IMR-90 (cell line): Measurements from ENCODE around the gene XPO4.

Experiments
- BHLHE40 ChIP-seq: fragments of 150-350 bp; IDR thresholded peaks from 2 replicates; pipeline ENCODE4 v1.6.1; 2016; ENCODE audit warnings: mild to moderate bottlenecking, low read depth, low read length
- NFE2L2 ChIP-seq: fragments of 150-350 bp; IDR thresholded peaks from 2 replicates; pipeline ENCODE4 v1.6.1; 2016; ENCODE audit warnings: low read depth, mild to moderate bottlenecking, low read length
- POLR2A ChIP-seq: IDR thresholded peaks from 2 replicates; pipeline ENCODE4 v1.6.1; 2012; ENCODE audit warnings: mild to moderate bottlenecking, low read depth, low read length
- RAD21 ChIP-seq: IDR thresholded peaks from 2 replicates; pipeline ENCODE4 v1.6.1; 2012; ENCODE audit warnings: low read length, improper control_type of control experiment
- SMC3 ChIP-seq: fragments of 150-350 bp; IDR thresholded peaks from 2 replicates; pipeline ENCODE4 v1.6.1; 2016; ENCODE audit warnings: low read depth, mild to moderate bottlenecking, antibody characterized with exemption, low read length, moderate library complexity
- TF ChIP-seq, protein P1 (sequence below): conservative IDR thresholded peaks from 2 replicates; pipeline ENCODE4 v1.5.1; 2012; ENCODE audit warnings: mild to moderate bottlenecking, low read depth, low read length, improper control_type of control experiment

DNA sequence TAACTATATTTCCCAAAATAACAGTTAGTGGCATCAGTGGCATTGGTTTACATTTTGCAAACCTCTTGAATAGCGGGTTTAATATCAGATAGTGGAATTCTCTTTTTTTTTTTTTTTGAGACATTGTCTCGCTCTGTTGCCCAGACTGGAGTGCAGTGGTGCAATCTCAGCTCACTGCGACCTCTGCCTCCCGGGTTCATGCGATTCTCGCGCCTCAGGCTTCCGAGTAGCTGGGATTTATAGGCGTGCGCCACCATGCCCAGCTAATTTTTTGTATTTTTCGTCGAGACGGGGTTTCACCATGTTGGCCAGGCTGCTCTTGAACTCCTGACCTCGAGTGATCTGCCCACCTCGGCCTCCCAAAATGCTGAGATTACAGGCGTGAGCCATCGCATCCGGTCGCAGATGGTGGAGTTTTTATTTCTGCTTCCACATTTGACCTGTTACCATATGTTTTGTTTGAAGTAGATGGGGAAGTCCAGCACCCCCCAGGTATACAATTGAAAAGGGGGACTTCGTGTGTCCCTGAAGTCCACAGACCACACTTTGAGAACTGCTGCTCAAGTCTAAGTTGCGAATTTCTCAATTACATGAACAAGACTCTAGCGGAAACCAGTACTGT, 40.5 kb upstream of the XPO4 start:
- TF ChIP-seq, protein P1, sequence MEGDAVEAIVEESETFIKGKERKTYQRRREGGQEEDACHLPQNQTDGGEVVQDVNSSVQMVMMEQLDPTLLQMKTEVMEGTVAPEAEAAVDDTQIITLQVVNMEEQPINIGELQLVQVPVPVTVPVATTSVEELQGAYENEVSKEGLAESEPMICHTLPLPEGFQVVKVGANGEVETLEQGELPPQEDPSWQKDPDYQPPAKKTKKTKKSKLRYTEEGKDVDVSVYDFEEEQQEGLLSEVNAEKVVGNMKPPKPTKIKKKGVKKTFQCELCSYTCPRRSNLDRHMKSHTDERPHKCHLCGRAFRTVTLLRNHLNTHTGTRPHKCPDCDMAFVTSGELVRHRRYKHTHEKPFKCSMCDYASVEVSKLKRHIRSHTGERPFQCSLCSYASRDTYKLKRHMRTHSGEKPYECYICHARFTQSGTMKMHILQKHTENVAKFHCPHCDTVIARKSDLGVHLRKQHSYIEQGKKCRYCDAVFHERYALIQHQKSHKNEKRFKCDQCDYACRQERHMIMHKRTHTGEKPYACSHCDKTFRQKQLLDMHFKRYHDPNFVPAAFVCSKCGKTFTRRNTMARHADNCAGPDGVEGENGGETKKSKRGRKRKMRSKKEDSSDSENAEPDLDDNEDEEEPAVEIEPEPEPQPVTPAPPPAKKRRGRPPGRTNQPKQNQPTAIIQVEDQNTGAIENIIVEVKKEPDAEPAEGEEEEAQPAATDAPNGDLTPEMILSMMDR = no peak
- TF ChIP-seq POLR2A (no peak), RAD21 (no peak), SMC3 (no peak), BHLHE40 (no peak), NFE2L2 (no peak)
